Right ventricle myocardium inferior (tissue), 1 donor: Measurements from ENCODE around the gene PGM5. TPM values are rescaled to one million over a fixed set of nuclear protein-coding genes. Genes with fewer than 3 reads are reported as not detected.
A peak's percentile ranks its signal among the peaks of the same experiment; 100 is the strongest.

Experiments used
- ATAC-seq: fragments of 200-7000 bp; cut with Tn5 transposase; one replicate; pipeline ENCODE4 v1.9.1; 2020; ENCODE audit warnings: mild to moderate bottlenecking, moderate library complexity
- DNase-seq: peaks from one replicate; pipeline ENCODE4 v3.0.0; 2021; ENCODE audit errors: missing footprints
- intact Hi-C: fragments of 100-400 bp; cut with DNase I; formaldehyde crosslinking; loops from one replicate; pipeline ENCODE4 v1.11.0; 2022
- total RNA-seq: library from RNA; stranded (reverse); fragmentation: NEBNext Ultra II Directional; extraction: Animal tissue kit (Norgen Biotek cat#: 25700); gene quantifications from one replicate; pipeline ENCODE4 v1.2.1, GENCODE V29; 2021
- donor health status: DM: no; HTN: yes; CAD: no; lungs with severe emphysema.

Gene PGM5
- total RNA-seq, 1 donor from 2014 or later, result 151 TPM

DNA sequence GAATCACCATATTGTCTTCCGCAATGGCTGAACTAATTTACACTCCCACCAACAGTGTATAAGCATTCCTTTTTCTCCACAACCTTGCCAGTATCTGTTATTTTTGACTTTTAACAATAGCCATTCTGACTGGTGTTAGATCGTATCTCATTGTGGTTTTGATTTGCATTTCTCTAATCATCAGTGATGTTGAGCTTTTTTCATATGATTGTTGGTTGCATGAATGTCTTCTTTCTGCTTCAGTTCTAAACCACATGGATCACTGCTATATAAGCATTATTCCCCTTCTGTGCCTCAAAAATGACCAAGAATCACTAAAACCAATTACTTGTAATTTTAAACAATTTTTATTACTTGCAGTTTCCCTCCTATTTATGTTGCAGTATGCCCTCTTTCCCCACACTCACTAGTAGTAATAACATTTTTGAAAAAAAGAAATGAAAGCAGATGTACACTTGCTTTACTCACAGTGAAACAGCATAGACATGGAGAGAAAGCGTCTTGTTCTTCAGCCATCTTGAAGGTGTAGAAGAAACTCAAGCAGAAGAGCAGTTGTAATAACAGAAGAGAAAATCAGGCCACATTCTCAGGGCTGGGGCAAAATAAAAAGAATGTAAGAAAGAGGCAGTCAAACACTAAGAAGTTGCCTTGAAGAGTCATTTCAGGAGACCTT is 188.8 kb downstream of the PGM5 start:
- intact Hi-C loops, result no loop called here
- ATAC-seq, result no peak
- no peak for DNase-seq

DNA sequence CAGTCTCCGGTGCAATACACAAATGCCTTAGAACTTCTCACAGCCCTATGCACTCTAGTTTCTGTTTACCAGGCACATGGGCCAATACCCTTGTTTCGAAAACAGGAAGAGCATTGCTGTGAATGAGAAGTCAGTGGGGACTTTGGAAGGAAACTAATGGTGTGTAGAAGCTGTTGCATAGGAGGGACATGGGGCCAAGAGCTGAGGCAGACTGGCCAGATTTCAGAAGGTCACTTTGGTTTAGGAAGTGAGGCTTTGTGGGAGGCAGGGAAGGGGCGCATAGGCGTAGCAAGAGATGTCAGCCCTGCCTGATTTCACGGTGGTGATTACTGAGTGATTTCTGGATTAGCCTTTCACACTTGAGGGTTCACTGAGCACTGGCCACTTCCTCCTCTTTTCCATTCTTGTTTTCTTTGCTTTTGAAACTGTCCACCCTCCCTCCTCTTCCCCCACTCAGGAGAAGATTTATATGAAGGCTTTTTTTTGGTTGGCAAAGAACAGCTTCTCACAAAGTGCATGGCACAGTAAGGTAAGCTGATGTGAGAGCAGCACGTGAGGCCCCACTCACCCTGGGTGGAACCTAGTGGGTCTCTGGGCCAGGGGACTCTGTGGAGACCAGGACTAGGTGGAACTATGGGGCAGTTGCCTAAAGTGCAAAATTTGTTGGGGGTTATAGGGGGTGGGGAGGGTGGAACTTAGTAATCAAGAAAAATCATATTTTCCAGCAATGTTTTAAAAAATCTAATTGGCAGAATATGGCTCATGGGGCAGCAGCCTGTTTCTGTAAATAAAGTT is 190.4 kb downstream of the PGM5 start:
- intact Hi-C loops, result no loop called here
- no peak for DNase-seq
- peak; percentile 80 for ATAC-seq

DNA sequence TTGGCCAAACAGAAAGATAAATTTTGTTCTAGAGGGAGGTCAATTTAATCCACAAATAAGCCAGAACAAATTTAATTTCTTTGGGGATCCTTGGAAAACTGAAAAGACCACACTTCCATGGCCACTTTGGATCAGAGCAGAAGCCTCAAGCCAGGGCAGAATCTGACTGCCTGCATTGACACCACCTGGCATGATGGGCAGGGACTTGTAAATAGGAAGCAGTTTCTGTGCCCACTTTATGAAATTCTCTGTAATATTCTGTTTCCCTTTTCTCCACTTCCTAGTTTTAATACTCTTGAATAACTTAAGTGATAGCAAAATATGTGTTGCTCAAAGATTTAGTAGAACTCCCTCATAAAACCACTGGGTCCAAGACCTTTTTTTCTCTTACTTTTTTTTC is 191.0 kb downstream of the PGM5 start:
- intact Hi-C loops, result no loop called here
- ATAC-seq (peak; percentile 44), DNase-seq (no peak)

DNA sequence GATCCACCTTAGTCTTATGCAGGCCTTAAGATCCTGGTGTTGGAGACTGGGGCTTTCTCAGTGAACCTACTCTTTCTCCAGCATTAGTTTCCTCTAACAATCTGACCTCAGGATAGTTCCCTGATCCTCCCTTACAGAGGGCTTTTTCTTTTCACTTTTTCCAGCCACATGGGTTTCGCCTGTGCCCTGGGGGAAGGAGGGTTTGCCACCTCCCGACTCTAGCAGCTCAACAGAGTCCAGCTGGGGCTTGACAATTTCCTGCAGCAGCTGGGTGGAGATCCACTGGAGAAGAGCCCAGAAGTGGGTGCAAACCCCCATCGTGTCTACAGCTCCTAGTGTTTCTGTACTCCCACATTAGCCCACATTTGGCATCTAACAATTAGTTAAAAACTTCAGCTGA is 191.8 kb downstream of the PGM5 start:
- DNase-seq, result no peak

DNA sequence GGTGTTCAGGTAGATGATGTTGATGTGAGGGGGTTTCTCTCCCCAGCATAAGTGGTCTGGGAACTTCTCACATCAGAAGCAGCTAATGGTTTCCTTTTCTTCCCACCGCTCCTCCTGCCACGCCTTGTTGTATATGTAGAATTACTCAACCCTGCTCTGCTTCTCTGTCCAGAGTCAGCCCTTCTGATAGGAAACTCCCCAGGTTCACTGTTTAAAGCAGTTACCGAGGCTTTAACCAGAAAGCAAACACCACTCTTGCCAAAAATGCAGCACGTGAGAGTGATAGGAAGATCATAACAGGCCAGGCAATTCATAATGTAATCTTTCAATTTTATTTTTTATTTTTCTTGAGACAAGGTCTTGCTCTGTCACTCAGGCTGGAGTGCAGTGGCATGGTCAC is 194.8 kb downstream of the PGM5 start:
- DNase-seq (no peak), ATAC-seq (no peak)
- intact Hi-C loops, result no loop called here

More for the DNA sequence above, 191.8 kb downstream of the PGM5 start:
- ATAC-seq, result peak; percentile 41
- intact Hi-C loops, result no loop called here

DNA sequence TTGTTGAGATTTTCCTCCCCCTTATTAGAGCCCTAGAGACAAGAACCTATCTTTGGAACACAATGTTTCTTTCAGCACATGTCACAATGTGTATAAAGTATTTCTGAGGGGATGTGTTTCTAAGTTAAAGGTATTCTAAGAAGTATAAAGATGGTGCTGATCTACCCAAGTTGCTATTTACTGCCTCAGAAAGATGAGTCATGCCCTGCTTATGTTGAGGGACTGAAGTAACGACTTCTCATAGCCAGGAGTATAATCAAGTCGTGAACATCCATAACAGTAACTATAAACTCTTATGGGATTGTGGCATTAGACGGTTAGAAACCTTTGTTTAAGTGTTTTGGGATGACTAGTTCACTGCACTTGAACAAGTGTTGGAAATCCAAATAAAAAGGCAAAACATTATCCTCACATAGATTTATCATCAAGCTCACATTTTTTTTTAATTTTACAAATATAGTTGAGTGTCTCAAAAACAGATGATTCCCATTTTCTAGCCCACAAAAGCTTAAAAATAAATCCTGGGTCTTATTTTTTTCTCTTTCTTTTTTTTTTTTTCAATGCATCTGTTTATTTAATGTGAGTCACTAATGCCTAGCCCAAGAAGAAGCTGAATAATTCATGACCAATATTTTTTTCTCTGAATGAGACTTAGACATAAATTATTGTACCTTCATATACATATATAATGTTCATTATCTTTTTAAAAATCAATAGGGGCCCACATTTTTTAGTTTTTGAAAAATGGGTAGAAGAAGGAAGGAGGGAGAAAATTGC is 196.5 kb downstream of the PGM5 start:
- intact Hi-C loops, result no loop called here
- ATAC-seq, result no peak
- DNase-seq, result no peak

DNA sequence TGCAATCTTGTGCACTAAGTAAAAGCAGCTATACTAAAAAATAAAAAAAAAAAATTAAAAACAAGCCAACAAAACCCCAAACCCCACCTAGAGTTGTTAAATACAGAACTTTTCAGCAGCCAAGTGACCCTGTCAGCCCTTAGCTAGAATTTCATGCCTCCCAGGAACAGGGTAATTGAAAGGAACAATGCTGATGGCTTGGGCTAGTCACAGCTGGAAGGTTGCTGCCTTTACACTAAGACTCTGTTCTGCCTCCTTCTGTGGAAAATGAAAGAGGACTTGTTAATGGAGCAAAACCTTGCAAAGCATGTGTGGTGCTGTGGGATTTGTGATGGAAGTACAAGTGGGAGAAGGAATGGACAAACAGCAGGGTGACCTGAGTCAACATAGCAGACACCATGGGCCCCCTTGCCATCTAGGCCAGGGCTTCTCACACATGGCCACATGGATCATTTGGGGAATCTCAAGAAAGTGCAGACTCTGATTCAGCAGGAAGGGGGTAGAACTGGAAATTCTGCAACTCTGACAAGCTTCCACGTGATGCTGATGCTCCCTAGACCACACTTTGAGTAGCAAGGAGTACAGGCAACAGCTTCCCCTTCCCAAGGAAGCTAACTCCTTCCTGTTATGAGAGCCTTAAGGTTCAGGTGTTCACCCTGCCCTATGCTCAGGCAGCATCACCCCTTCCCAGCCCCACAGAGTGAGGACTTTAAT is 199.2 kb downstream of the PGM5 start:
- DNase-seq, result no peak
- ATAC-seq, result no peak
- intact Hi-C loops, result no loop called here

DNA sequence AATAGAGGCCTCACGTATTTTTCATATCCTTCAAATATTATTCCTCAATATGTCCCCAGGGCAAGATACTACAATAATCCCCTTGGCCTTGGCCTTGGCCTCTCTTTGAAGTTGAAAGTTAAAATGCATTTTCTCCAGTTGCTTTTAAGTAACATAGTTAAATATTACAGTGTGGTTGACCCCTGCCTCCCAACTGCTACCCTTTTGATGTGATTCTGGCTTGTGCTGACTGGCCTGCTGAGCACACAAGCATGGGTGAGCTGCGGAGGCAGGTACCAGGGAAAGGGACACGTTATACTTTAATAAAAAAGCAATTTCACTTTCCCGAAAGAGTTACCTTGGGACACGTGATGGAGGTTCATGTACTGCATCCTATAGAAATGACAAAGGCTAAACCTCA is 202.1 kb downstream of the PGM5 start:
- intact Hi-C loops, result no loop called here
- DNase-seq (no peak), ATAC-seq (no peak)

DNA sequence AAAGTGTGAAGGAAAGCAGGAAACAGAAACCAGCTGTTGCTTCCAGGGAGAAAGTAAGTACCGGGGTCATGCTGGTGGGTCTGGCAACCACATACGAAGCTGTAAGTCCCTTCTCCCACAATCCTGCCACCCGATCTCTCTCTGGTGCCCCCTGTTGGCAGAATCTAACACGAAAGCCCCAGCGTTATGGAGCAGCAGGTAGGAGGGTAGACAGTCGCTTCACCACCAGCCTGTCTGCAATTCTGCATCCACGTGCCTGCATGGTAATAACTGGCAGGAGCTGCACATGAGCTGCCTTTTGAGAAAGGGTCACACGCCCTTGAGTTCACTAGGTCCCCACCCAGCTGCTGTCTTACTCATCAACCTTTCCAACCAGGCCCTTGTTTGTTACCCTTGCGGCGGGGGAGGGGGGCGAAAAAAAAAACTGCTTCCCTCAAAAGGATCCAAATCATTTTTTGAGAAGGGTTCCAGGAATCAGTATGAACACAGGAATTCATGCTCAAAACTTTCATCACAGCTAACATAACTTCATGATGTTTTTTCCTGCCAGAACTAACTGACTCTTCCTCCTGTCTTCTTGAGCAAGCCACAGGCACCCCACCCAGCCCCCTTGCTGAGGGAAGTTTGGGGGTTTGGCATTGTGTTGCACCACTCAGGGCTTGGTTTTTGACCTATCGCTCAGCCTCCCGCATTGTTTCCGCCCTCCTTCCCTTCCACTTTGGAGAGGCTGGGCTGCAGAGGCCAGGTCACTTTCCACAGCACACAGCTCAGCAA is 203.8 kb downstream of the PGM5 start:
- intact Hi-C loops, result loop anchor here (5.0 kb wide), 1 partner anchor 53 kb away; no protein-coding TSS in a partner anchor
- DNase-seq (peak; percentile 73), ATAC-seq (peak; percentile 58)

DNA sequence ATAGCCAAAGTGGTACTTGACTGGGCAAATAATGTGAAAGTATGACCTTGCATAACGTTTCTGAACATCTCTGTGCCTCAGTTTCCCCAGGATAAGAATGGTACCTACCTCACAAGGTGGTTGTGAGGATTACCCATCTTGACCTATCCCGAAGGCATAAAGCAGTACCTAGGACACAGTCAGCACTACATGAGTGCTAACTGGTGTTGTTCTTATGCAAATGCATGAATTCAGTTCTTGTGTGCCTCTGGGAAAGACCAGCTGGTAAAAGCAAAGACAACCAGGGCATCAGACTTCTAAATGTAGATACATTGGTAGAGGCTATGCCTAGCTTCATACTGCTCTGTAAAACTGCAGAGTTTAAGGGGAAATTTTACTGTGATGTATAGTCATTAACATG is 206.1 kb downstream of the PGM5 start:
- DNase-seq (no peak), ATAC-seq (no peak)
- intact Hi-C loops, result loop anchor here (5.0 kb wide), 1 partner anchor 55 kb away; no protein-coding TSS in a partner anchor

DNA sequence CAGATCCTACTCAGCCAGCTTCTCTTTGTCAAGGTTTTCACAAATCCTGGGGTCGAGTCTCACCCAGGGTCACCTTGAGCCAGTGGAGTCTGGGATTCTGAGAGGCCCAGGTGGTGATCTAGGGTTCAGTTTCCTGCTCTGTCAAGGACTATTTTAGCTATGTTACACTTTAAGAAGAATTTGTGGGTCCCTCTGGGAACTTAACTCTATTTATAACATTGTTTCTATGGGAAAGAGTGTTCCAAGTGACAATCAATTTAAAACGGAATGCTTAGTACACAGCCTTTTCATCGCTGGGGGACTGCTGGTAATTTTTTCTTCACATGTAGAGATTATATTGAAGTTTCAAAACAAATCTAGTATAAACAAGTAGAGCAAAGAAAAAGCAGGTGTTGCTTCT is 211.2 kb downstream of the PGM5 start:
- ATAC-seq (no peak), DNase-seq (no peak)
- intact Hi-C loops, result no loop called here

DNA sequence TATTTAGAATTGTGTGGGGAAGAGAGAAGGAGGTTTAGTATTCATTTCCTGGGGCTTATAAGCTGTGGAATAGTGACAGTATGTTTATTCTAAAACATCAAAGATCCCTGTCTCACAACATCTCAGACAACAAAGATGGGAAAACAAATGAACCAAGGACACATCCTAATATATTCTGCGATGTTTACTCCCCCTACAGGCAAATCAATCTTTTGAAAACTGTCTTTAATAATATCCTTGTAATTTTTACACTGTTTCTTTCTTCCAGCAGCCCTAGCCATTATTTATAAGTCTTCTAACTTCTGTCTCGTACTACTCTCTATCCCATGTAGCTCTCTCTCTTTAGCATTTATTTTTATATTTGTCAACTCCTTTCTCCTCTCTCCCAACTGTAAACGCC is 217.7 kb downstream of the PGM5 start:
- ATAC-seq (no peak), DNase-seq (no peak)
- intact Hi-C loops, result loop anchor here (5.0 kb wide), 1 partner anchor 433 kb away; no protein-coding TSS in a partner anchor

DNA sequence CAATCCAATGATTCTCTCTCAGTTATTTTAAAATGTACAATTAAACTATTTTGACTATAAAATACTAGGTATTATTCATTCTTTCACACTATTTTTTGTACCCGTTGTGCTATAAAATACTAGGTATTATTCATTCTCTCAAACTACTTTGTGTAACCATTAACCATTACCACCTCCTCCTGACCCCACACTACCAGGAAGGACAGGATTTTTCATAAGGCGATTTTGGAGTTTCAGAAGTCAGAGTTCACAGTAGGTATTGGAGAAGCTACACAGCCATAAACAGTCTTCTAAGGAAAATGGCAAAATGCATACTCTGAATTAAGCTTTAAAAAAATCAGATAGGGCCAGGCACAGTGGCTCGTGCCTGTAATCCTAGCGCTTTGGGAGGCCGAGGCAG is 219.4 kb downstream of the PGM5 start:
- ATAC-seq (no peak), DNase-seq (no peak)
- intact Hi-C loops, result no loop called here

DNA sequence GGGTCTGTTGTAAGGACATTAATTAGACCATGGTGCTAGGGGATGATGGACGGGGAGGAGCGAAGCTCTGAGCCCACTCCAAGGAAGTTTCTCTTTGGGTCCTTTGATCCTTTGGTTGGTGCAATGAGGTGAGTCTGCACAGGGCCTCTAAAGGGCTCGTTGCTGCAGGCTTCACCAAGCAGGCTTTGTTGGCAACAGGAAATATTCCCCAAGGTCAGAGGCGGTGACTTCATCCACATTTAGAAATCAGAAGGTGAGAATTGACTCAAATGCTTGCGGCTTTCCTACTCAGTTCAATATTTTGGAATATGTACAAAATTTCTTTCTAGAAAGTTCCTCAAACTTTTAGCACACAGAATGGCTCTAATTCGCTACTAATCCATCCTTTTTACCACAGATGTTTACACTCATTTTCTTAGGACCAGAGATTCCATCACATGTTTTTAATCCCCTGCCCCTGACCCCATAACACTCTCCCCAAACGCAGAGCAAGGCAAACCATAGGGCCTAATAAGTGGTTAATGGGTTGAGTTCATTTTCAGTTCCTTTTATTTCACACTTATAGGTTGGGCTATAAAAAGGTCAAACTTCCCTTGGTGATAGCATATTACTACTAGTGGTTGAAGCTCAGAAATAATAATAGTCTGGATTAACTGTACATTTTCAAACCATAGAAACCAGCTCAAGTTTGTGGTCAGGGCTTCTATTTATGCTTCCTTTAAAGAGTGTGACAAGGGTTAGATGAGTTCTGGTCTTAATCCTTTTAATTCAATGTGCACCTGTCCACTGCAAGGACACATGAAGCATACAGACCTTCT is 221.6 kb downstream of the PGM5 start:
- DNase-seq (no peak), ATAC-seq (no peak)
- intact Hi-C loops, result no loop called here
